HG02884 (cell line): ENCODE results near the gene MTREX.

ENCODE experiments used
- ATAC-seq: cut with Tn5 transposase; IDR thresholded peaks from one replicate; pipeline ENCODE4 v1.9.1; 2021; ENCODE audit warnings: mild to moderate bottlenecking, moderate library complexity; ENCODE audit not compliant: unreplicated experiment

The MTREX gene

GRCh38 chr5:55459572-55459971 lies 151.8 kb downstream of the MTREX start:
- no peak for ATAC-seq

DNA sequence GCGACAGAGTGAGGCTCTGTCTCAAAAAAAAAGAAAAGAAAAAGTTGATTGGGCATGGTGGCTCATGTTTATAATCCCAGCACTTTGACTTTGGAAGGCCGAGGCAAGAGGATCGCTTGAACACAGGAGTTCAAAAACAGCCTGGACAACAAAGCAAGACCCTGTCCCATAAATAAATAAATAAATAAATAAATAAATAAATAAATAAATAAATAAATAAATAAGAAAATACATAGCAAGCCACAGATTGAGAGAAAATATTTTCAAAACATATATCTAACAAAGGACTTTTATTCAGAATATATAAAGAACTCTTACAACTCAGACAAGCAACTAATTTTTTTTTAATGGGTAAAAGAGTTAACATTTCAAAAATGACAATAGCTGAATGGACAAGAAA lies 155.8 kb downstream of the MTREX start:
- ATAC-seq = no peak

- ATAC-seq = no peak
These were observed 160.2 kb downstream of the MTREX start for GRCh38 chr5:55467862-55468551.

DNA sequence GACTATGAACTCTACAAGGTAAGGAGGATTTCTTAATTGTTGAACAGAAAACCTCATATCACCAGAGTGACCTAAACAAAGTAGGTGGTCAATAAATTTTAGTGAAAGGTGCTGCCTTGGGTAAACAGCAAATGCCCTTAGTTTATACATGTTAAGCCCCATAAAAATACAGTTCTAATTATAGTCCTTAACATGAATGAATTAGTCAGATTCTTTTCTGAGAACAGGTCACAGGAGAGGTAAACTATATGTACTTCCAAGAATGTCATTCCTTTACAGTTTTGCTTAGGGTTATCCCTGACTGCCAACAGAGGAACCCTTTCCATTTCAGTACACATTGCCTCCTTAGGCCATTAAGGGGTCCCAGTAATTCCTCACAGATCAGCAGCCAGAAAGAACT lies 162.1 kb downstream of the MTREX start:
- no peak for ATAC-seq

GRCh38 chr5:55470282-55470681 lies 162.5 kb downstream of the MTREX start:
- ATAC-seq = no peak

DNA sequence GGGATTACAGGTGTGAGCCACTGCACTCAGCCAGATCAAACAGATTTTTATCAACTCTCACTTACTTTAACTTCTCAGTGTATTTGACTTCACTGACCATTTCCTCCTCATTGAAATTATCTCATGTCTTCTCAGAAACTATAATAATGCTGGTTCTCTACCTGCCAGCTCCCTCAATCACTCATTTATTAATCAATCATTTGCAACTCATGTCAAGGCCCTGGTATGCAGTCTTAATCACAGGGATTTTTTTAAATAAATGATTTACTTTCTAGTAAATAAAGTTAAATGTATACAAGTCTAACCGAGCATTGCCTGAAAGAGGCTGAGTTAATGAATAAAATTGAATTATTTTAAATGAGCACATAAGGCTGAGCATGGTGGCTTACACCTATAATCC lies 163.7 kb downstream of the MTREX start:
- no peak for ATAC-seq

- no peak for ATAC-seq
These were observed 164.9 kb downstream of the MTREX start for GRCh38 chr5:55472642-55473041.
